CD4-positive, alpha-beta memory T cell (primary cell): ENCODE data around the gene ANKRD22. TPM values are rescaled to one million over a fixed set of nuclear protein-coding genes. Genes with fewer than 3 reads are reported as not detected.

Experiments used
- CTCF ChIA-PET: fragments of 350-600 bp; sonication (Branson Sonifier 250); formaldehyde crosslinking; loops from one replicate; lab custom pipeline; 2021; ENCODE audit warnings: inconsistent platforms; ENCODE audit not compliant: partially characterized antibody; lab: Charles Lee
- POLR2A ChIA-PET: fragments of 350-600 bp; sonication (Branson Sonifier 250); formaldehyde crosslinking; loops from one replicate; lab custom pipeline; 2021; ENCODE audit not compliant: partially characterized antibody; lab: Charles Lee
- DNase-seq, 5 donors: peaks; one replicate each; pipeline versions ENCODE4 v3.0.0 to v3.0.0-alpha.2; 2020 to 2022; ENCODE audit warnings: mixed read lengths in 1 of 5
- H3K27ac ChIP-seq: one replicate; pipeline ENCODE4 v1.7.0; 2013; ENCODE audit warnings: low read depth, low read length
- H3K27me3 ChIP-seq: 2 replicates; pipeline ENCODE4 v1.7.0; 2013; ENCODE audit warnings: mild to moderate bottlenecking, low read length, moderate library complexity; ENCODE audit not compliant: insufficient read depth
- H3K36me3 ChIP-seq: 2 replicates; pipeline ENCODE4 v1.7.0; 2013; ENCODE audit warnings: mild to moderate bottlenecking, low read length, moderate library complexity; ENCODE audit not compliant: insufficient read depth
- H3K4me1 ChIP-seq: 2 replicates; pipeline ENCODE4 v1.7.0; 2013; ENCODE audit warnings: mild to moderate bottlenecking, low read length, moderate library complexity; ENCODE audit not compliant: insufficient read depth
- H3K4me3 ChIP-seq, 2 donors: one replicate each; pipeline ENCODE4 v1.7.0; 2013; ENCODE audit warnings: low read length in 2 of 2, mild to moderate bottlenecking in 1 of 2
- H3K9me3 ChIP-seq, 2 donors: one replicate each; pipeline ENCODE4 v1.7.0; 2013; ENCODE audit warnings: low read length in 2 of 2, control low read depth in 1 of 2; ENCODE audit not compliant: control insufficient read depth in 1 of 2
- H3K27ac Mint-ChIP-seq, 7 donors: one replicate each; pipeline ENCODE4 v1.8.0; 2020 to 2021; ENCODE audit warnings: mixed read lengths in 7 of 7, mild to moderate bottlenecking in 6 of 7, inconsistent platforms in 3 of 7, moderate library complexity in 3 of 7
- H3K27me3 Mint-ChIP-seq, 2 donors: one replicate each; pipeline ENCODE4 v1.8.0; 2020 to 2021; ENCODE audit warnings: mixed read lengths in 2 of 2
- H3K36me3 Mint-ChIP-seq, 2 donors: one replicate each; pipeline ENCODE4 v1.8.0; 2020 to 2021; ENCODE audit warnings: mixed read lengths in 2 of 2, inconsistent platforms in 1 of 2, mild to moderate bottlenecking in 1 of 2
- H3K4me1 Mint-ChIP-seq, 4 donors: one replicate each; pipeline ENCODE4 v1.8.0; 2020 to 2021; ENCODE audit warnings: mixed read lengths in 4 of 4, mild to moderate bottlenecking in 1 of 4
- H3K4me3 Mint-ChIP-seq, 8 donors: one replicate each; pipeline ENCODE4 v1.8.0; 2020 to 2021; ENCODE audit warnings: mixed read lengths in 8 of 8, mild to moderate bottlenecking in 7 of 8, moderate library complexity in 6 of 8, inconsistent platforms in 3 of 8
- H3K9me3 Mint-ChIP-seq, 8 donors: one replicate each; pipeline ENCODE4 v1.8.0; 2020 to 2021; ENCODE audit warnings: mixed read lengths in 8 of 8, mild to moderate bottlenecking in 5 of 8, inconsistent platforms in 3 of 8, moderate library complexity in 1 of 8
- intact Hi-C: fragments of 100-400 bp; cut with micrococcal nuclease; formaldehyde crosslinking; loops from one replicate; pipeline ENCODE4 v1.15.1; 2023
- polyA plus RNA-seq, 2 donors: library from polyadenylated mRNA; unstranded; fragments of 300-500 nt; fragmentation: Illumina TruSeq; gene quantifications; one replicate each; pipeline ENCODE4 v1.2.3, GENCODE V29; 2021
- total RNA-seq, 2 experiments: library from RNA; stranded (reverse); gene quantifications; one replicate each; pipeline ENCODE4 v1.2.3, GENCODE V29; 2021

The ANKRD22 gene
- total and polyA plus RNA-seq, 4 experiments from 2014 or later = 0.58 TPM; not detected in 3

GRCh38 chr10:88893611-88894010 lies 42.0 kb upstream of the ANKRD22 start:
- H3K4me1 ChIP-seq = peaks cover 59% of the 10 kb centered on the region
- no peaks in the 10 kb centered on the region for H3K27me3 ChIP-seq
- Mint-ChIP-seq H3K4me1 (peaks cover 42 to 61% (median 51%) of the 10 kb centered on the region in 4 donors), H3K9me3 (peaks cover 0 to 1% (median 0%) of the 10 kb centered on the region in 8 donors), H3K27ac (peak overlapping the region in 2 of 7 donors; percentile 18 to 69), H3K4me3 (no peak overlapping the region), H3K36me3 (peaks cover 0 to 3% of the 10 kb centered on the region in 2 donors), H3K27me3 (no peaks in the 10 kb centered on the region)
- no peak for DNase-seq
- intact Hi-C loops = no loop called here
- ChIA-PET CTCF (interaction anchor here (0.9 to 2.0 kb wide), 2 partner anchors 7 to 41 kb away, joined by 3 to 6 read pairs; no protein-coding TSS in a partner anchor), POLR2A (no interaction called here)
- H3K4me3 ChIP-seq = no peak overlapping the region
- H3K27ac ChIP-seq = no peak overlapping the region
- no peaks in the 10 kb centered on the region for H3K9me3 ChIP-seq
- H3K36me3 ChIP-seq = no peaks in the 10 kb centered on the region

GRCh38 chr10:88892222-88892967 lies 40.8 kb upstream of the ANKRD22 start:
- H3K4me1 Mint-ChIP-seq = peaks cover 45 to 58% (median 52%) of the 10 kb centered on the region in 4 donors
- peak overlapping the region in 1 of 7 donors; percentile 82 for H3K27ac Mint-ChIP-seq
- Histone ChIP-seq H3K27ac (no peak overlapping the region), H3K36me3 (no peaks in the 10 kb centered on the region), H3K4me1 (peaks cover 61% of the 10 kb centered on the region), H3K4me3 (no peak overlapping the region), H3K27me3 (no peaks in the 10 kb centered on the region), H3K9me3 (no peaks in the 10 kb centered on the region)
- POLR2A ChIA-PET = interaction anchor here (1.0 to 1.3 kb wide), 2 partner anchors 13 kb away, joined by 3 to 4 read pairs; partner anchors contain the start of gene STAMBPL1
- H3K27me3 Mint-ChIP-seq = no peaks in the 10 kb centered on the region
- no peak for DNase-seq
- intact Hi-C loops = no loop called here
- H3K9me3 Mint-ChIP-seq = no peaks in the 10 kb centered on the region
- H3K4me3 Mint-ChIP-seq = no peak overlapping the region
- H3K36me3 Mint-ChIP-seq = peaks cover 0 to 3% of the 10 kb centered on the region in 2 donors
- CTCF ChIA-PET = interaction anchor here (0.7 to 2.0 kb wide), 8 partner anchors 8 to 325 kb away, joined by 3 to 6 read pairs (median 4); partner anchors contain the start of gene STAMBPL1

GRCh38 chr10:88890681-88891381 lies 39.2 kb upstream of the ANKRD22 start:
- H3K4me1 ChIP-seq = peaks cover 62% of the 10 kb centered on the region
- H3K36me3 ChIP-seq = no peaks in the 10 kb centered on the region
- peaks cover 0 to 3% of the 10 kb centered on the region in 2 donors for H3K36me3 Mint-ChIP-seq
- H3K4me3 Mint-ChIP-seq = no peak overlapping the region
- H3K9me3 Mint-ChIP-seq = no peaks in the 10 kb centered on the region
- H3K27me3 Mint-ChIP-seq = no peaks in the 10 kb centered on the region
- H3K4me3 ChIP-seq = no peak overlapping the region
- no peaks in the 10 kb centered on the region for H3K9me3 ChIP-seq
- no peaks in the 10 kb centered on the region for H3K27me3 ChIP-seq
- intact Hi-C loops = no loop called here
- ChIA-PET CTCF (interaction anchor here (1.2 to 2.3 kb wide), 3 partner anchors 10 to 55 kb away, joined by 3 to 8 read pairs (median 3); no protein-coding TSS in a partner anchor), POLR2A (interaction anchor here (1.0 kb wide), 1 partner anchor 11 kb away, joined by 3 read pairs; the partner anchor contains the start of gene STAMBPL1)
- DNase-seq = no peak
- no peak overlapping the region for H3K27ac ChIP-seq
- H3K4me1 Mint-ChIP-seq = peaks cover 40 to 55% (median 47%) of the 10 kb centered on the region in 4 donors
- H3K27ac Mint-ChIP-seq = no peak overlapping the region

GRCh38 chr10:88889559-88890337 lies 38.1 kb upstream of the ANKRD22 start:
- no peak overlapping the region for H3K27ac ChIP-seq
- no peaks in the 10 kb centered on the region for H3K9me3 ChIP-seq
- H3K27me3 Mint-ChIP-seq = no peaks in the 10 kb centered on the region
- H3K27me3 ChIP-seq = no peaks in the 10 kb centered on the region
- H3K4me3 Mint-ChIP-seq = peak overlapping the region in 1 of 8 donors; percentile 41
- peak overlapping the region in 1 of 7 donors; percentile 5 for H3K27ac Mint-ChIP-seq
- DNase-seq = no peak
- CTCF ChIA-PET = interaction anchor here (1.3 to 2.3 kb wide), 2 partner anchors 10 to 54 kb away, joined by 3 to 8 read pairs; no protein-coding TSS in a partner anchor
- H3K9me3 Mint-ChIP-seq = no peaks in the 10 kb centered on the region
- H3K4me3 ChIP-seq = no peak overlapping the region
- no peaks in the 10 kb centered on the region for H3K36me3 ChIP-seq
- intact Hi-C loops = no loop called here
- H3K4me1 Mint-ChIP-seq = peaks cover 45 to 59% (median 50%) of the 10 kb centered on the region in 4 donors
- POLR2A ChIA-PET = interaction anchor here (1.0 to 1.2 kb wide), 2 partner anchors 10 to 54 kb away, joined by 3 read pairs; partner anchors contain the start of gene STAMBPL1
- H3K4me1 ChIP-seq = peaks cover 73% of the 10 kb centered on the region
- peaks cover 0 to 2% of the 10 kb centered on the region in 2 donors for H3K36me3 Mint-ChIP-seq

GRCh38 chr10:88888810-88889445 lies 37.3 kb upstream of the ANKRD22 start:
- peaks cover 0 to 1% of the 10 kb centered on the region in 2 donors for H3K36me3 Mint-ChIP-seq
- intact Hi-C loops = no loop called here
- Histone ChIP-seq H3K4me1 (peaks cover 81% of the 10 kb centered on the region), H3K27me3 (no peaks in the 10 kb centered on the region), H3K27ac (no peak overlapping the region), H3K9me3 (no peaks in the 10 kb centered on the region), H3K4me3 (no peak overlapping the region), H3K36me3 (no peaks in the 10 kb centered on the region)
- H3K27me3 Mint-ChIP-seq = no peaks in the 10 kb centered on the region
- POLR2A ChIA-PET = interaction anchor here (0.9 to 1.2 kb wide), 3 partner anchors 9 to 53 kb away, joined by 3 to 5 read pairs (median 3); partner anchors contain the start of gene STAMBPL1
- CTCF ChIA-PET = interaction anchor here (1.2 to 2.3 kb wide), 3 partner anchors 11 to 53 kb away, joined by 3 to 8 read pairs (median 3); no protein-coding TSS in a partner anchor
- H3K9me3 Mint-ChIP-seq = no peaks in the 10 kb centered on the region
- H3K27ac Mint-ChIP-seq = no peak overlapping the region
- no peak for DNase-seq
- peaks cover 48 to 67% (median 56%) of the 10 kb centered on the region in 4 donors for H3K4me1 Mint-ChIP-seq
- no peak overlapping the region for H3K4me3 Mint-ChIP-seq

GRCh38 chr10:88886557-88886956 lies 34.9 kb upstream of the ANKRD22 start:
- ChIA-PET POLR2A (interaction anchor here (0.6 kb wide), 1 partner anchor 239 kb away, joined by 3 read pairs; no protein-coding TSS in a partner anchor), CTCF (interaction anchor here (2.4 to 5.0 kb wide), 2 partner anchors 48 to 51 kb away, joined by 12 to 40 read pairs; no protein-coding TSS in a partner anchor)
- Histone ChIP-seq H3K4me1 (peaks cover 84% of the 10 kb centered on the region), H3K27ac (no peak overlapping the region), H3K9me3 (no peaks in the 10 kb centered on the region), H3K4me3 (no peak overlapping the region), H3K36me3 (no peaks in the 10 kb centered on the region), H3K27me3 (no peaks in the 10 kb centered on the region)
- no peak for DNase-seq
- Mint-ChIP-seq H3K4me1 (peaks cover 63 to 84% (median 72%) of the 10 kb centered on the region in 4 donors), H3K27me3 (no peaks in the 10 kb centered on the region), H3K9me3 (no peaks in the 10 kb centered on the region), H3K4me3 (no peak overlapping the region), H3K36me3 (peaks cover 4 to 6% of the 10 kb centered on the region in 2 donors), H3K27ac (no peak overlapping the region)
- intact Hi-C loops = no loop called here
